Keratinocyte (primary cell): ENCODE measurements around the gene FLNA. TPM values are rescaled to one million over a fixed set of nuclear protein-coding genes. Genes with fewer than 3 reads are reported as not detected.
"Not testable (repeated sequence)": the region's sequence is repeated elsewhere in the genome, so short reads cannot be mapped to it uniquely, and the experiment has no call there.

Experiments used
- DNase-seq: peaks from one replicate; pipeline ENCODE4 v3.0.0-alpha.2; 2011; ENCODE audit warnings: low read depth, missing footprints, low spot score
- FAIRE-seq: peaks from 2 replicates; lab custom pipeline; 2011; peaks lifted over from hg19 to GRCh38; lab: Jason Lieb, UNC
- H2AFZ ChIP-seq: 2 replicates; pipeline ENCODE4 v1.6.0; 2012; ENCODE audit warnings: low read length, control low read depth, inconsistent platforms; ENCODE audit not compliant: control insufficient read depth
- H3K27ac ChIP-seq: 2 replicates; pipeline ENCODE4 v1.5.1; 2011; ENCODE audit warnings: low read length; ENCODE audit not compliant: control insufficient read depth, insufficient read depth
- H3K27me3 ChIP-seq: 3 replicates; pipeline ENCODE4 v1.6.0; 2011; ENCODE audit warnings: low read length; ENCODE audit not compliant: control insufficient read depth, insufficient read depth; ENCODE audit errors: extremely low read depth
- H3K36me3 ChIP-seq, 2 experiments: 2 replicates in 1 of 2; 3 replicates in 1 of 2; pipeline ENCODE4 v1.5.1; 2011; ENCODE audit warnings: low read length in 2 of 2, mild to moderate bottlenecking in 1 of 2; ENCODE audit not compliant: control insufficient read depth in 2 of 2, insufficient read depth in 2 of 2; ENCODE audit errors: extremely low read depth in 1 of 2
- H3K4me1 ChIP-seq: 3 replicates; pipeline ENCODE4 v1.5.1; 2011; ENCODE audit warnings: low read length; ENCODE audit not compliant: control insufficient read depth, insufficient read depth; ENCODE audit errors: extremely low read depth
- H3K4me2 ChIP-seq: 3 replicates; pipeline ENCODE4 v1.6.0; 2011; ENCODE audit warnings: low read depth, low read length; ENCODE audit not compliant: control insufficient read depth, insufficient read depth; ENCODE audit errors: extremely low read depth
- H3K4me3 ChIP-seq, 3 experiments: fragments of 200-600 bp in 1 of 3; sonication (generic) in 1 of 3; 2 replicates in 2 of 3; 3 replicates in 1 of 3; pipeline ENCODE4 v1.5.1; 2011 to 2016; ENCODE audit warnings: low read length in 3 of 3, mild to moderate bottlenecking in 3 of 3, control low read depth in 2 of 3, inconsistent platforms in 1 of 3, low read depth in 1 of 3, mixed read lengths in 1 of 3, mixed run types in 1 of 3, moderate library complexity in 1 of 3; ENCODE audit not compliant: control insufficient read depth in 2 of 3, insufficient read depth in 2 of 3; ENCODE audit errors: extremely low read depth in 1 of 3
- H3K79me2 ChIP-seq: 2 replicates; pipeline ENCODE4 v1.6.0; 2012; ENCODE audit warnings: low read length; ENCODE audit not compliant: control insufficient read depth, insufficient read depth
- H3K9ac ChIP-seq: 3 replicates; pipeline ENCODE4 v1.6.0; 2011; ENCODE audit warnings: low read length; ENCODE audit not compliant: control insufficient read depth, insufficient read depth; ENCODE audit errors: extremely low read depth
- H3K9me1 ChIP-seq: 3 replicates; pipeline ENCODE4 v1.6.0; 2011; ENCODE audit warnings: low read length; ENCODE audit not compliant: control insufficient read depth, insufficient read depth; ENCODE audit errors: extremely low read depth
- H3K9me3 ChIP-seq: 2 replicates; pipeline ENCODE4 v1.5.1; 2012; ENCODE audit warnings: low read depth, low read length; ENCODE audit not compliant: control insufficient read depth
- H4K20me1 ChIP-seq: 3 replicates; pipeline ENCODE4 v1.6.0; 2011; ENCODE audit warnings: low read length; ENCODE audit not compliant: control insufficient read depth, insufficient read depth; ENCODE audit errors: extremely low read depth
- EZH2 ChIP-seq: IDR thresholded peaks from one replicate; pipeline ENCODE4 v1.6.1; 2012; ENCODE audit warnings: inconsistent platforms, mild to moderate bottlenecking, low read length, moderate library complexity
- dilution Hi-C: fragments of 300-500 bp; cut with MboI; formaldehyde crosslinking; loops from one replicate; pipeline ENCODE4 v1.7.0; 2020; ENCODE audit warnings: low sequenced_read_pairs; ENCODE audit not compliant: extremely low pct_ligation_motif_present
- polyA plus RNA-seq, 5 experiments: library from polyadenylated mRNA; depleted of rRNA in 3 of 5; stranded (reverse) in 3 of 5; stranded (forward) in 1 of 5; unstranded in 1 of 5; fragments of >200 nt; gene quantifications; 1 replicate in 1 of 5; 2 replicates in 3 of 5; 3 replicates in 1 of 5; pipeline versions ENCODE4 v1.2.1 to v1.2.3, GENCODE V29; 2011 to 2012; ENCODE audit warnings: missing spikeins in 2 of 5, low read depth in 1 of 5, low replicate concordance in 1 of 5
- TF ChIP-seq, protein P1 (sequence below), 3 experiments: IDR thresholded peaks in 1 of 3; conservative IDR thresholded peaks in 1 of 3; optimal IDR thresholded peaks in 1 of 3; 2 replicates in 2 of 3; 3 replicates in 1 of 3; pipeline versions ENCODE3 to v1.5.1; 2011; ENCODE audit warnings: low read length in 3 of 3, mild to moderate bottlenecking in 3 of 3, moderate library complexity in 2 of 3, control low read depth in 1 of 3, inconsistent platforms in 1 of 3; ENCODE audit not compliant: insufficient read depth in 2 of 3; ENCODE audit errors: extremely low read depth in 1 of 3

Gene FLNA
- polyA plus RNA-seq, 1 donor (not counting 4 experiments of a cell fraction or from before 2014, with no cell fraction given): 245 TPM

DNA sequence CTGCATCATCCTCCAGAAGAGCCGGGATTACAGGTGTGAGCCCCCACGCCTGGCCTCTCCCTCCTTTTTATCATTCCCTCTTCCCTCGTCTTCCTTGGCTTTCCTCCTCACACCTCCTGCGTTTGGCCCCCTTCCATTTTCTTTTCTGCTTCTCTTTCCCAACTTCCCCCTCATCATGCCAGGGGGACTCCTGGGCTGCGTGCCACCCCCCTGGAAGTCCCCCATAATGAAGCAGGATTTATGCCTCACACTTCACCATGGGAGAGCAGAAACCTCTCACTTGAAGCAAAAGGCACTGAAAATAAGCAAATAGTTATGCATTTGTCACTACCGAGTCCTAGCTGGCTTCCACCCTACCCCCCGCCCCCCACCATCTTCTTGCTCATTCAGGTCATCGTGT is 71.0 kb downstream of the FLNA start:
- no peaks in the 10 kb centered on the region for H4K20me1 ChIP-seq
- no peak for DNase-seq
- dilution Hi-C loops: no loop called here
- no peaks in the 10 kb centered on the region for H3K9me1 ChIP-seq
- FAIRE-seq: no peak
- no peak overlapping the region for H3K4me3 ChIP-seq
- no peaks in the 10 kb centered on the region for H3K79me2 ChIP-seq
- no peak overlapping the region for H2AFZ ChIP-seq
- H3K27ac ChIP-seq: no peak overlapping the region
- no peaks in the 10 kb centered on the region for H3K4me1 ChIP-seq
- no peaks in the 10 kb centered on the region for H3K36me3 ChIP-seq
- H3K4me2 ChIP-seq: no peak overlapping the region
- peaks cover 1% of the 10 kb centered on the region for H3K9me3 ChIP-seq
- H3K27me3 ChIP-seq: no peaks in the 10 kb centered on the region
- no peak overlapping the region for H3K9ac ChIP-seq
- TF ChIP-seq EZH2: no peak
- TF ChIP-seq, protein P1, sequence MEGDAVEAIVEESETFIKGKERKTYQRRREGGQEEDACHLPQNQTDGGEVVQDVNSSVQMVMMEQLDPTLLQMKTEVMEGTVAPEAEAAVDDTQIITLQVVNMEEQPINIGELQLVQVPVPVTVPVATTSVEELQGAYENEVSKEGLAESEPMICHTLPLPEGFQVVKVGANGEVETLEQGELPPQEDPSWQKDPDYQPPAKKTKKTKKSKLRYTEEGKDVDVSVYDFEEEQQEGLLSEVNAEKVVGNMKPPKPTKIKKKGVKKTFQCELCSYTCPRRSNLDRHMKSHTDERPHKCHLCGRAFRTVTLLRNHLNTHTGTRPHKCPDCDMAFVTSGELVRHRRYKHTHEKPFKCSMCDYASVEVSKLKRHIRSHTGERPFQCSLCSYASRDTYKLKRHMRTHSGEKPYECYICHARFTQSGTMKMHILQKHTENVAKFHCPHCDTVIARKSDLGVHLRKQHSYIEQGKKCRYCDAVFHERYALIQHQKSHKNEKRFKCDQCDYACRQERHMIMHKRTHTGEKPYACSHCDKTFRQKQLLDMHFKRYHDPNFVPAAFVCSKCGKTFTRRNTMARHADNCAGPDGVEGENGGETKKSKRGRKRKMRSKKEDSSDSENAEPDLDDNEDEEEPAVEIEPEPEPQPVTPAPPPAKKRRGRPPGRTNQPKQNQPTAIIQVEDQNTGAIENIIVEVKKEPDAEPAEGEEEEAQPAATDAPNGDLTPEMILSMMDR (optimal IDR thresholded peaks at IDR 0.05 in 1 of 3, IDR thresholded peaks at IDR 0.05 in 1 of 3, conservative IDR thresholded peaks at IDR 0.05 in 1 of 3; ENCODE audit: extremely low read depth in 1 of 3, insufficient read depth in 2 of 3, low read length in 3 of 3): no peak

DNA sequence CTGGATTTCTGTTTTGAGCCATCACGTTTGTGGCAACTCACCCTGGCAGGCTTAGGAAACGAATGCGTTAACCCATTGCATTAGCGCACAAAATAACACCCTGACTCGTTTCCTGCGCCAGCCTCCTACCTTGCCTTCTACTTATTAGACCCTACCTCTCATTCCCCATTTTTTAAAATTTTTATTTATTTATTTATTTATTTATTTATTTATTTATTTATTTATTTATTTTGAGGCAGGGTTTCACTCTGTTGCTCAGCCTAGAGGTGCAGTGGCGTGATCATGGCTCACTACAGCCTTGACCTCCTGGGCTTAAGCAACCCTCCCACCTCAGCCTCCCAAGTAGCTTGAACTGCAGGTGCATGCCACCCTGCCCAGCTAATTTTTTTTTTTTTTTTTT is 71.4 kb downstream of the FLNA start:
- FAIRE-seq: not testable (repeated sequence)

DNA sequence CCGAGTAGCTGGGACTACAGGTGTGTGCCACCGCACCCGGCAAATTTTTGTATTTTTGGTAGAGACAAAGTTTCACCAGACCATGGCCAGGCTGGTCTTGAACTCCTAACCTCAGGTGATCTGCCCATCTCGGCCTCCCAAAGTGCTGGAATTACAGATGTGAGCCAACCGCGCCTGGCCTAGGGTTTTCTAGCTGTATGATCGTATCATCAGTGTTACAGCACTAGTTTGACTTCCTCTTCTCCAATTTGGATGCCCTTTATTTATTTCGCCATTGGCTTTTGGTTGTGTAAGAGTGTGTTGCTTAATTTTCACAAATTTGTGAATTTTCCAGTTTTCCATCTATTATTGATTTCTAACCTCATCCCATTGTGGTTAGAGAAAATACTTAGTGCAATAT is 73.6 kb downstream of the FLNA start:
- TF ChIP-seq EZH2: no peak
- TF ChIP-seq, protein P1 (optimal IDR thresholded peaks at IDR 0.05 in 1 of 3, IDR thresholded peaks at IDR 0.05 in 1 of 3, conservative IDR thresholded peaks at IDR 0.05 in 1 of 3; ENCODE audit: extremely low read depth in 1 of 3, insufficient read depth in 2 of 3, low read length in 3 of 3): no peak
- FAIRE-seq (no peak), DNase-seq (no peak)
- Histone ChIP-seq H3K4me1 (no peaks in the 10 kb centered on the region), H4K20me1 (no peaks in the 10 kb centered on the region), H2AFZ (no peak overlapping the region), H3K9ac (no peak overlapping the region), H3K79me2 (no peaks in the 10 kb centered on the region), H3K4me2 (no peak overlapping the region), H3K9me3 (no peaks in the 10 kb centered on the region), H3K4me3 (no peak overlapping the region), H3K27me3 (no peaks in the 10 kb centered on the region), H3K27ac (no peak overlapping the region), H3K36me3 (no peaks in the 10 kb centered on the region), H3K9me1 (no peaks in the 10 kb centered on the region)
- dilution Hi-C loops: no loop called here

More for the DNA sequence above, 71.4 kb downstream of the FLNA start:
- DNase-seq, H3K9me3 ChIP-seq, H3K4me3 ChIP-seq, H3K9ac ChIP-seq, H3K27me3 ChIP-seq, H4K20me1 ChIP-seq, H3K36me3 ChIP-seq, H3K4me2 ChIP-seq, H3K9me1 ChIP-seq, H3K4me1 ChIP-seq, H2AFZ ChIP-seq, H3K79me2 ChIP-seq, H3K27ac ChIP-seq, dilution Hi-C loops: not testable (repeated sequence)
